Measurements from ENCODE around the gene NR2F1-AS1. TPM values are rescaled to one million over a fixed set of nuclear protein-coding genes. Genes with fewer than 3 reads are reported as not detected.

NR2F1-AS1 gene
- total and polyA plus RNA-seq, 2 experiments from 2014 or later, result 0.59 to 4.5 TPM

DNA sequence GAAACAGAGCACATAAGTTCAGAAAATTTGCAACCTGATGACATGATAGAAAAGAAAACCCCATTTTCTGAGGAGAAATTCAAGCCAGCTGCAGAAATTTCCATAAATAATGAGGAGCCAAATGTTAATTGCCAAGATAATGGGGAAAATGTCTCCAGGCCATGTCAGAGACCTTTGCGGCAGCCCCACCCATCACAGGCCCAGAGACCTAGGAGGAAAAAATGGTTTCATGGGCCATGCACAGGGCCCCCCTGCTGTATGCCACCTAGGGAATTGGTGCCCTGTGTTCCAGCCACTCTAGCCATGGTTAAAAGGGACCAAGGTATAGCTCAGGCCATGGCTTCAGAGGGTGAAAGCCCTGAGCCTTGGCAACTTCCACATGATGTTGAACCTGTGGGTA, 118.1 kb downstream of the NR2F1-AS1 start (continued):
- TF ChIP-seq, protein P1, sequence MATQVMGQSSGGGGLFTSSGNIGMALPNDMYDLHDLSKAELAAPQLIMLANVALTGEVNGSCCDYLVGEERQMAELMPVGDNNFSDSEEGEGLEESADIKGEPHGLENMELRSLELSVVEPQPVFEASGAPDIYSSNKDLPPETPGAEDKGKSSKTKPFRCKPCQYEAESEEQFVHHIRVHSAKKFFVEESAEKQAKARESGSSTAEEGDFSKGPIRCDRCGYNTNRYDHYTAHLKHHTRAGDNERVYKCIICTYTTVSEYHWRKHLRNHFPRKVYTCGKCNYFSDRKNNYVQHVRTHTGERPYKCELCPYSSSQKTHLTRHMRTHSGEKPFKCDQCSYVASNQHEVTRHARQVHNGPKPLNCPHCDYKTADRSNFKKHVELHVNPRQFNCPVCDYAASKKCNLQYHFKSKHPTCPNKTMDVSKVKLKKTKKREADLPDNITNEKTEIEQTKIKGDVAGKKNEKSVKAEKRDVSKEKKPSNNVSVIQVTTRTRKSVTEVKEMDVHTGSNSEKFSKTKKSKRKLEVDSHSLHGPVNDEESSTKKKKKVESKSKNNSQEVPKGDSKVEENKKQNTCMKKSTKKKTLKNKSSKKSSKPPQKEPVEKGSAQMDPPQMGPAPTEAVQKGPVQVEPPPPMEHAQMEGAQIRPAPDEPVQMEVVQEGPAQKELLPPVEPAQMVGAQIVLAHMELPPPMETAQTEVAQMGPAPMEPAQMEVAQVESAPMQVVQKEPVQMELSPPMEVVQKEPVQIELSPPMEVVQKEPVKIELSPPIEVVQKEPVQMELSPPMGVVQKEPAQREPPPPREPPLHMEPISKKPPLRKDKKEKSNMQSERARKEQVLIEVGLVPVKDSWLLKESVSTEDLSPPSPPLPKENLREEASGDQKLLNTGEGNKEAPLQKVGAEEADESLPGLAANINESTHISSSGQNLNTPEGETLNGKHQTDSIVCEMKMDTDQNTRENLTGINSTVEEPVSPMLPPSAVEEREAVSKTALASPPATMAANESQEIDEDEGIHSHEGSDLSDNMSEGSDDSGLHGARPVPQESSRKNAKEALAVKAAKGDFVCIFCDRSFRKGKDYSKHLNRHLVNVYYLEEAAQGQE (IDR thresholded peaks at IDR 0.05; ENCODE audit: unreplicated experiment), result no peak
- TF ChIP-seq, protein P2, sequence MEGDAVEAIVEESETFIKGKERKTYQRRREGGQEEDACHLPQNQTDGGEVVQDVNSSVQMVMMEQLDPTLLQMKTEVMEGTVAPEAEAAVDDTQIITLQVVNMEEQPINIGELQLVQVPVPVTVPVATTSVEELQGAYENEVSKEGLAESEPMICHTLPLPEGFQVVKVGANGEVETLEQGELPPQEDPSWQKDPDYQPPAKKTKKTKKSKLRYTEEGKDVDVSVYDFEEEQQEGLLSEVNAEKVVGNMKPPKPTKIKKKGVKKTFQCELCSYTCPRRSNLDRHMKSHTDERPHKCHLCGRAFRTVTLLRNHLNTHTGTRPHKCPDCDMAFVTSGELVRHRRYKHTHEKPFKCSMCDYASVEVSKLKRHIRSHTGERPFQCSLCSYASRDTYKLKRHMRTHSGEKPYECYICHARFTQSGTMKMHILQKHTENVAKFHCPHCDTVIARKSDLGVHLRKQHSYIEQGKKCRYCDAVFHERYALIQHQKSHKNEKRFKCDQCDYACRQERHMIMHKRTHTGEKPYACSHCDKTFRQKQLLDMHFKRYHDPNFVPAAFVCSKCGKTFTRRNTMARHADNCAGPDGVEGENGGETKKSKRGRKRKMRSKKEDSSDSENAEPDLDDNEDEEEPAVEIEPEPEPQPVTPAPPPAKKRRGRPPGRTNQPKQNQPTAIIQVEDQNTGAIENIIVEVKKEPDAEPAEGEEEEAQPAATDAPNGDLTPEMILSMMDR (conservative IDR thresholded peaks at IDR 0.05; ENCODE audit: low read depth in 2 of 2), result no peak
- no peak for TF ChIP-seq EZH2 (IDR thresholded peaks at IDR 0.05; ENCODE audit: low read depth, unreplicated experiment)

DNA sequence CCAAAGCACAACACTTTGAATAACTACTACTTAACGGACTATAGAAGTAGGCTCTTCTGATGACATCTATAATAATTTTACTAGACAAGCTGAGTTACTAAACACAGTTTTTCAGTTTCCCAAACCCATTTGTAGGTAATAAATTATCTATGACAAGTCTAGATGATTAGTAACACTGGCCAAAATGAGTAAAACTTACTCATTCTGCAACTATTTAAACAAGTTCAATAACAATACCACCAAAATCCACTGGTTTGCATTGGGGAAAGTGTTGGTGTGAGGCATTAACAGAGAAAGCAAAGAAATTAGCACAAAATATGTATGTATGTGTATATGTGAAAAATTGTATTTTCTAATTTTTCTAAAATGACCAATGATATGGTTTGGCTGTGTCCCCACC, 119.3 kb downstream of the NR2F1-AS1 start:
- peaks cover 17% of the 10 kb centered on the region; the same call in 1 of the 2 replicates for H3K36me3 ChIP-seq (ENCODE audit: insufficient read depth)
- no peaks in the 10 kb centered on the region for H4K20me1 ChIP-seq (replicated peaks; ENCODE audit: insufficient read depth)
- Mint-ChIP-seq H3K27ac (no peak overlapping the region), H3K4me1 (peaks cover 5% of the 10 kb centered on the region), H3K27me3 (ENCODE audit: insufficient read depth, low read depth, poor library complexity) (no peaks in the 10 kb centered on the region), H3K4me3 (no peak overlapping the region), H3K36me3 (ENCODE audit: low read depth) (peaks cover 49% of the 10 kb centered on the region), H3K9me3 (peaks cover 63% of the 10 kb centered on the region)
- no peaks in the 10 kb centered on the region; the same call in 1 of the 2 replicates for H3K27me3 ChIP-seq (ENCODE audit: insufficient read depth)
- no peak for ATAC-seq
- 0 out of 2 replicates have a peak, but pooled peaks cover 7% of the 10 kb centered on the region for H3K9me2 ChIP-seq (ENCODE audit: insufficient read depth)
- no peak overlapping the region for H3K27ac ChIP-seq (ENCODE audit: low read depth)
- no peaks in the 10 kb centered on the region for H3F3A ChIP-seq (replicated peaks; ENCODE audit: low read depth)
- no peak for TF ChIP-seq EZH2phosphoT487 (IDR thresholded peaks at IDR 0.05; ENCODE audit: unreplicated experiment)
- TF ChIP-seq, protein P3, sequence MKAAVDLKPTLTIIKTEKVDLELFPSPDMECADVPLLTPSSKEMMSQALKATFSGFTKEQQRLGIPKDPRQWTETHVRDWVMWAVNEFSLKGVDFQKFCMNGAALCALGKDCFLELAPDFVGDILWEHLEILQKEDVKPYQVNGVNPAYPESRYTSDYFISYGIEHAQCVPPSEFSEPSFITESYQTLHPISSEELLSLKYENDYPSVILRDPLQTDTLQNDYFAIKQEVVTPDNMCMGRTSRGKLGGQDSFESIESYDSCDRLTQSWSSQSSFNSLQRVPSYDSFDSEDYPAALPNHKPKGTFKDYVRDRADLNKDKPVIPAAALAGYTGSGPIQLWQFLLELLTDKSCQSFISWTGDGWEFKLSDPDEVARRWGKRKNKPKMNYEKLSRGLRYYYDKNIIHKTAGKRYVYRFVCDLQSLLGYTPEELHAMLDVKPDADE (IDR thresholded peaks at IDR 0.05), result no peak
- no peak for TF ChIP-seq STAT1 (IDR thresholded peaks at IDR 0.05; ENCODE audit: unreplicated experiment)
- TF ChIP-seq JUNB (IDR thresholded peaks at IDR 0.05; ENCODE audit: unreplicated experiment), result no peak
- no peak for TF ChIP-seq EZH2 (IDR thresholded peaks at IDR 0.05; ENCODE audit: low read depth, unreplicated experiment)
- no peak for TF ChIP-seq ZNF114 (CRISPR knock-in tag; IDR thresholded peaks at IDR 0.05)
- TF ChIP-seq, protein P4, sequence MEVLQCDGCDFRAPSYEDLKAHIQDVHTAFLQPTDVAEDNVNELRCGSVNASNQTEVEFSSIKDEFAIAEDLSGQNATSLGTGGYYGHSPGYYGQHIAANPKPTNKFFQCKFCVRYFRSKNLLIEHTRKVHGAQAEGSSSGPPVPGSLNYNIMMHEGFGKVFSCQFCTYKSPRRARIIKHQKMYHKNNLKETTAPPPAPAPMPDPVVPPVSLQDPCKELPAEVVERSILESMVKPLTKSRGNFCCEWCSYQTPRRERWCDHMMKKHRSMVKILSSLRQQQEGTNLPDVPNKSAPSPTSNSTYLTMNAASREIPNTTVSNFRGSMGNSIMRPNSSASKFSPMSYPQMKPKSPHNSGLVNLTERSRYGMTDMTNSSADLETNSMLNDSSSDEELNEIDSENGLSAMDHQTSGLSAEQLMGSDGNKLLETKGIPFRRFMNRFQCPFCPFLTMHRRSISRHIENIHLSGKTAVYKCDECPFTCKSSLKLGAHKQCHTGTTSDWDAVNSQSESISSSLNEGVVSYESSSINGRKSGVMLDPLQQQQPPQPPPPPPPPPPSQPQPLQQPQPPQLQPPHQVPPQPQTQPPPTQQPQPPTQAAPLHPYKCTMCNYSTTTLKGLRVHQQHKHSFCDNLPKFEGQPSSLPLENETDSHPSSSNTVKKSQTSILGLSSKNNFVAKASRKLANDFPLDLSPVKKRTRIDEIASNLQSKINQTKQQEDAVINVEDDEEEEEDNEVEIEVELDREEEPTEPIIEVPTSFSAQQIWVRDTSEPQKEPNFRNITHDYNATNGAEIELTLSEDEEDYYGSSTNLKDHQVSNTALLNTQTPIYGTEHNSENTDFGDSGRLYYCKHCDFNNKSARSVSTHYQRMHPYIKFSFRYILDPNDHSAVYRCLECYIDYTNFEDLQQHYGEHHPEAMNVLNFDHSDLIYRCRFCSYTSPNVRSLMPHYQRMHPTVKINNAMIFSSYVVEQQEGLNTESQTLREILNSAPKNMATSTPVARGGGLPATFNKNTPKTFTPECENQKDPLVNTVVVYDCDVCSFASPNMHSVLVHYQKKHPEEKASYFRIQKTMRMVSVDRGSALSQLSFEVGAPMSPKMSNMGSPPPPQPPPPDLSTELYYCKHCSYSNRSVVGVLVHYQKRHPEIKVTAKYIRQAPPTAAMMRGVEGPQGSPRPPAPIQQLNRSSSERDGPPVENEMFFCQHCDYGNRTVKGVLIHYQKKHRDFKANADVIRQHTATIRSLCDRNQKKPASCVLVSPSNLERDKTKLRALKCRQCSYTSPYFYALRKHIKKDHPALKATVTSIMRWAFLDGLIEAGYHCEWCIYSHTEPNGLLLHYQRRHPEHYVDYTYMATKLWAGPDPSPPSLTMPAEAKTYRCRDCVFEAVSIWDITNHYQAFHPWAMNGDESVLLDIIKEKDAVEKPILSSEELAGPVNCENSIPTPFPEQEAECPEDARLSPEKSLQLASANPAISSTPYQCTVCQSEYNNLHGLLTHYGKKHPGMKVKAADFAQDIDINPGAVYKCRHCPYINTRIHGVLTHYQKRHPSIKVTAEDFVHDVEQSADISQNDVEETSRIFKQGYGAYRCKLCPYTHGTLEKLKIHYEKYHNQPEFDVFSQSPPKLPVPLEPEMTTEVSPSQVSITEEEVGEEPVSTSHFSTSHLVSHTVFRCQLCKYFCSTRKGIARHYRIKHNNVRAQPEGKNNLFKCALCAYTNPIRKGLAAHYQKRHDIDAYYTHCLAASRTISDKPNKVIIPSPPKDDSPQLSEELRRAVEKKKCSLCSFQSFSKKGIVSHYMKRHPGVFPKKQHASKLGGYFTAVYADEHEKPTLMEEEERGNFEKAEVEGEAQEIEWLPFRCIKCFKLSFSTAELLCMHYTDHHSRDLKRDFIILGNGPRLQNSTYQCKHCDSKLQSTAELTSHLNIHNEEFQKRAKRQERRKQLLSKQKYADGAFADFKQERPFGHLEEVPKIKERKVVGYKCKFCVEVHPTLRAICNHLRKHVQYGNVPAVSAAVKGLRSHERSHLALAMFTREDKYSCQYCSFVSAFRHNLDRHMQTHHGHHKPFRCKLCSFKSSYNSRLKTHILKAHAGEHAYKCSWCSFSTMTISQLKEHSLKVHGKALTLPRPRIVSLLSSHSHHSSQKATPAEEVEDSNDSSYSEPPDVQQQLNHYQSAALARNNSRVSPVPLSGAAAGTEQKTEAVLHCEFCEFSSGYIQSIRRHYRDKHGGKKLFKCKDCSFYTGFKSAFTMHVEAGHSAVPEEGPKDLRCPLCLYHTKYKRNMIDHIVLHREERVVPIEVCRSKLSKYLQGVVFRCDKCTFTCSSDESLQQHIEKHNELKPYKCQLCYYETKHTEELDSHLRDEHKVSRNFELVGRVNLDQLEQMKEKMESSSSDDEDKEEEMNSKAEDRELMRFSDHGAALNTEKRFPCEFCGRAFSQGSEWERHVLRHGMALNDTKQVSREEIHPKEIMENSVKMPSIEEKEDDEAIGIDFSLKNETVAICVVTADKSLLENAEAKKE (CRISPR knock-in tag; IDR thresholded peaks at IDR 0.05), result no peak
- no peak for TF ChIP-seq CREB1 (CRISPR knock-in tag; IDR thresholded peaks at IDR 0.05; ENCODE audit: low read depth)
- TF ChIP-seq POLR2AphosphoS5 (IDR thresholded peaks at IDR 0.05; ENCODE audit: low read depth), result no peak
- no peaks in the 10 kb centered on the region for H3K79me2 ChIP-seq (replicated peaks; ENCODE audit: insufficient read depth)
- no peak for DNase-seq (ENCODE audit: low spot score)
- H3K4me3 ChIP-seq, result no peak overlapping the region
- H3K4me2 ChIP-seq, result no peak overlapping the region
- peaks cover 7% of the 10 kb centered on the region; the same call in 1 of the 2 replicates for H3K4me1 ChIP-seq (ENCODE audit: insufficient read depth)
- H2AFZ ChIP-seq, result no peak overlapping the region
